A549 (cell line): ENCODE results near the gene ABCB1.

ENCODE experiments used
- CHD4 ChIP-seq: fragments of 200-600 bp; sonication (generic); IDR thresholded peaks from 2 replicates; pipeline ENCODE4 v1.6.1; 2016; ENCODE audit warnings: antibody characterized with exemption, mild to moderate bottlenecking, borderline replicate concordance
- CTCF ChIP-seq: fragments of >200 bp; sonication (Bioruptor Twin); formaldehyde crosslinking; IDR thresholded peaks from 3 replicates; pipeline ENCODE4 v1.5.1; 2016
- EP300 ChIP-seq, 2 experiments: fragments of >200 bp; sonication (Bioruptor Twin); formaldehyde crosslinking; IDR thresholded peaks; 2 replicates in 1 of 2; 3 replicates in 1 of 2; pipeline ENCODE4 v1.6.1; 2016 to 2017
- HDAC2 ChIP-seq: fragments of 200-600 bp; sonication (generic); IDR thresholded peaks from 2 replicates; pipeline ENCODE4 v1.6.1; 2016
- MAX ChIP-seq: IDR thresholded peaks from 2 replicates; pipeline ENCODE4 v1.6.1; 2012
- POLR2A ChIP-seq: IDR thresholded peaks from 2 replicates; pipeline ENCODE4 v1.6.1; 2012; ENCODE audit warnings: mild to moderate bottlenecking, low read length
- RAD21 ChIP-seq, 2 experiments: fragments of >200 bp in 1 of 2; sonication (Bioruptor Twin) in 1 of 2; formaldehyde crosslinking in 1 of 2; IDR thresholded peaks in 1 of 2; conservative IDR thresholded peaks in 1 of 2; 2 replicates in 1 of 2; 3 replicates in 1 of 2; pipeline ENCODE4 v1.6.1; 2012 to 2018; ENCODE audit warnings: inconsistent platforms in 1 of 2
- REST ChIP-seq: fragments of 200-600 bp; sonication (generic); IDR thresholded peaks from 2 replicates; pipeline ENCODE4 v1.6.1; 2016; ENCODE audit warnings: antibody characterized with exemption, mild to moderate bottlenecking, moderate library complexity
- RFX5 ChIP-seq: fragments of 450-650 bp; IDR thresholded peaks from 2 replicates; pipeline ENCODE4 v1.7.1; 2014; ENCODE audit warnings: antibody characterized with exemption, mild to moderate bottlenecking, moderate library complexity
- SMC3 ChIP-seq: fragments of >200 bp; sonication (Bioruptor Twin); formaldehyde crosslinking; IDR thresholded peaks from 3 replicates; pipeline ENCODE4 v1.6.1; 2018; ENCODE audit warnings: inconsistent platforms
- USF2 ChIP-seq: fragments of 450-650 bp; IDR thresholded peaks from 2 replicates; pipeline ENCODE4 v1.6.1; 2014; ENCODE audit warnings: antibody characterized with exemption

- TF ChIP-seq REST: no peak
- TF ChIP-seq CTCF: peak; percentile 36
- no peak for TF ChIP-seq POLR2A
- no peak for TF ChIP-seq RFX5
- no peak for TF ChIP-seq USF2
- TF ChIP-seq SMC3: no peak
- TF ChIP-seq MAX: no peak
- TF ChIP-seq RAD21 (conservative IDR thresholded peaks at IDR 0.05 in 1 of 2, IDR thresholded peaks at IDR 0.05 in 1 of 2): 0 out of 5 replicates have a peak, but pooled peaks of 1 of the 2 experiments have one; percentile 27
- no peak for TF ChIP-seq HDAC2
- no peak for TF ChIP-seq EP300 (IDR thresholded peaks at IDR 0.05)
- TF ChIP-seq CHD4: no peak
Measured at GRCh38 chr7:87564296-87564963, 36.3 kb downstream of the ABCB1 start.
